Stimulated activated CD4-positive, alpha-beta T cell treated with anti-CD3 and anti-CD28 coated beads, Interleukin-15, amount 100 ng/mL, for 24 hours (primary cell): ENCODE measurements around the gene CUL2.
"Not testable (repeated sequence)": the region's sequence is repeated elsewhere in the genome, so short reads cannot be mapped to it uniquely, and the experiment has no call there.

Experiments used
- DNase-seq: peaks from one replicate; pipeline ENCODE4 v3.0.0-alpha.2; 2020

The CUL2 gene

DNA sequence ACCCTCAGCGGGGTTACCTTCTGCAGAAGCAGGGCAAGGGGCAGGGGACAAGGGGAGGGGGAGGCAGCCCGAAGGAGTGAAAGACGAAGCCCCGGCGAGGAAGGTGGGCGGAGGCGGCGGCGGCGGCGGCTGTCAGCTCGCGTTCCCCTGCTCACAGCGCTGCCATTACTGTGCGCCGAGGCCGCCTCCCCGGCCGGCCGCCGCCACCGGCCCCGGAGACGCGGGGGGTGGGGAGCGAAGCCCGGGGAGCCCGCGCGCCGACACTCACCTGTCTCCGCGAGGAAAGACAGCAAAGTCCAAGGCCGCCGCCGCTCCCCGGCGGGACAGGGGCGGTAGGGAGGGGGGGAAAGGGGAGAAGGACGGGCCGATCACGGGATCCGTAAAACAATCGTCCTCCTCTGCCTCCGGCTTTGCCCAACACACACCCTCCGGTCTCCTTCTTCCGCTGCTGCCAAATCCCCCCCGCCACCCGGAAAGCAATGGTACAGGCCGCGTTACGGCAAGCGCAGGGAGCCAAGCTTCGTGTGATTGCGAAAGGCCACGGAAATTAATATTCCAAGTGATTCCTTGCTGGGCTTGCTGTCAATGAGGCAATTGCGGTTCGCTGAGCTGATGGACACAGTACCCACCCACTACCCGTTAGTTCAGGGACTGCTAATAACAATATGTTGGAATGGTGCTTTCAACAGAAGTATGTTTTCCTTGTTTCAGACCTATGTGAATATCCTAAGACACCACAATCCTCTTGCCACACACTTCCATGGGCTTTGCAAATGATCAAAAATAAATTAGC is at the start of gene CUL2:
Gene CUL2, minus strand, starts transcription at position 180 of the 793 bp plus-strand sequence. CDS start 19,024 bp downstream, outside the sequence.
- peak; percentile 93 for DNase-seq

DNA sequence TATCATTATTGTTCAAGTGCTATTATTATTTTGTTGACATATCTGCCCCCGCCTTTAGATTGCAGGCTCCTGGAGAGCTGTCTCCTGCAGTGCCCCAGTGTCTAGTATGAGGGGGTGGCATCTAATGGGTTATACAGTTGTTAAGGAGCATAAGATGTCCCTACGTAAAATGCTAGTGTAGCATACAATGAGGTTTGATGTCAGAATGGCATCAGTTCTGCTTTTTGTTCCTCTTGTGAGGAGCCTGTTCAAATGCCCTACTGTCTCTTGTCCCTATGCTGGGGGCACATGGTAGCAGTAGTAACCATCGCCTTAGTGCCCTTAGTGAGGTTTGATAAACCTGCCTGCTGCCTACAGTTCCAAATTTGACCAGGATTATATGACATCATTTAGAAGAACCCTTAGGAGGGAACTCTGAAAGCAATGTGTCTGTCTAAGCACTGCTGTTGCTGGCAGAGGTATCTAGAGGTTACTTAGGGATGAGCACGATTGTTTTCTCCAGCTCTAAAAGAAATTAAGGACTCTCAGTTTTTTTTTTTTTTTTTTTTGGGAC is 46.2 kb upstream of the CUL2 start:
- no peak for DNase-seq

DNA sequence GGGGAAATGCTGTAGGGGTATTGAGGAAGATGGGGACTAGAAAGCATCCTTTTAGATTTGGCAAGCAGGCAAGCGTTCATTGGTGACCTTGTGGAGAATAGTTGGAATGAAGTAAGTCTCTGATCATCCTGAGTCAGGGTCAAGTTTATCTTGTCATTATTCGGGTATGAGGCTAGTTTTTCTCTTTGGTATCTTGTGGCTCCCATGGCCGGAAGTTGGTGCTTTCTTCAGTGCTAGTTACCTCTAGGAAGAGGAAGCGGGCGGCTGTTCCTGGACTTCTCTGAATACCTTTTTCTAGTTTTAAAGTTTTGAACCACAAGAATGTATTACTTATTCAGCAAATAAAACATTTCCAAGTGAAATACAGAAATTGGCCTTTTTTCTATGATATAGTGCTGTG is 45.7 kb upstream of the CUL2 start:
- peak; percentile 17 for DNase-seq

DNA sequence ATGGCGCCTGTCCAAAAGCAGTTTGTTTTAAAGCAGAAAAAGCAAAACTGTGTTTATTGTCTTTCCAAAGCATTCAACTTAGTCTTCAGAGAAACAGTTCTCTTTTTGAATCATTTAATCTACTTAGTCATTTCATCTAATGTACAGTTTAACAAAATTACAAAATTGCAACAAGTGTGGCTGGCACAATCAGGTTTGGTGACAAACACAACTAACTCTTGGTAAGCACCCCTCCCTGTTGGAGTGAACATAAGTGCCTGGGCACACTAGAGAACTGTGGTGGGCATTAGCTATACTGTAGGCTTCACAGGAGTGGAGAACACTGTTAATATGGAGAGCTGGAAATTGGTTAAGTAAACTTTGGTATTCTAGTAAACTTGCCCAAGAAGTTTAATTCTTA is 43.4 kb upstream of the CUL2 start:
- DNase-seq, result no peak

DNA sequence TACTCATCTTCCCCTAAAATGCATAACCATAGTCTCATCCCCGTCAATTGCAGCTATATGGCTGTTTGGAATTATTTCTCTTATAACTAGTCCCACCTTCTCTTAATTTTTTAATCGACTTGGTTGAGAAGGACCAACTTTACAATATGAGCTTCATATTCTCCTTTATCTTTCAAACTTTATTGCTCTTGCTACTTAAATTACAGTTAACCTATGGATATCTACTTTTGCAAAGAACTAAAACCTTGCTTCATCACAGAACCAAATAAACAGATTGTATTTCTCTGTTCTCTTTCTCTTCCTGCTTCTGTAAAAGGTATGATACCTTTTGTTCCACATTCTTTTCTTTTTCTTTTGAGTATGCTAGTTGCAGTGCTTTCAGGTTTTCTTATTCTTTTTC is 42.6 kb upstream of the CUL2 start:
- DNase-seq, result no peak

DNA sequence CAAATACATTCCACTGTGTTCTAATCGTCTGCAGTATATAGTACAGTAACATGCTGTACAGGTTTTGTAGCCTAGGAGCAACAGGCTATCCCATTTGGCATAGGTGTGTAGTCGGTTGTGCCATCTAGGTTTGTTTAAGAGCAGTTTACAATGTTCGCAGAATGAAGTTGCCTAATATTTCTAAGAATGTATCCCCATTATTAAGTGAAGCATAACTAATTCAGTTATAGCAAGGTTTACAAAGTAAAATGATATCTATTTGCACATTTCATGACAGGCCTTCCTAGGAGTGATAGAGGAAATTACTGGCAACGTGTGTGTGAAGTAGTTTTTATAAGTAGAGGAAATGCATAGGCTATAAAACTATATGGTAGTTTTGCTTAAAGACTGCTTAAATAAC is 40.5 kb upstream of the CUL2 start:
- no peak for DNase-seq

DNA sequence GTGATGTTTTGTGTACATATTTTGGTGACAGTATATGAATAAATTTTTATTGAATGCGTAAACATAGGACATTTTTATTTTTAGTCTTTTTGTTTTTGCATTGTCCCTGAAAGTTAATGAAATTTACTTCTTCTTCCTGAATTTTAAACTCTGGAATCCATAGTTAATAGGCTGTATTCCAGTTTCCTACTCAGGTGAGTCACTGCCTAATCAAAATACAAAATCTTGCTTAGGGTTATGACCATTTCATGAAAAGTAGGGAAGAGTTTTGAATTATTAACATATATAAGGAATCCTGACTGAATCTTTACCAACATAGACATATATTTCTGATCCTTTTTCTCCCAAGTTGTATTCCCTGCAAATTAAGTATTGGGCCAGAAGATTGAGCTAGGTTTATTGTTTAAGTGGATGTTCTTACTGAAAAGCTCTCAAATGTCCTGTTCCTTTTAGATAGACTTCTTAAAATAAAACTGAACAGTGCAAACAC is 39.1 kb upstream of the CUL2 start:
- DNase-seq, result no peak

DNA sequence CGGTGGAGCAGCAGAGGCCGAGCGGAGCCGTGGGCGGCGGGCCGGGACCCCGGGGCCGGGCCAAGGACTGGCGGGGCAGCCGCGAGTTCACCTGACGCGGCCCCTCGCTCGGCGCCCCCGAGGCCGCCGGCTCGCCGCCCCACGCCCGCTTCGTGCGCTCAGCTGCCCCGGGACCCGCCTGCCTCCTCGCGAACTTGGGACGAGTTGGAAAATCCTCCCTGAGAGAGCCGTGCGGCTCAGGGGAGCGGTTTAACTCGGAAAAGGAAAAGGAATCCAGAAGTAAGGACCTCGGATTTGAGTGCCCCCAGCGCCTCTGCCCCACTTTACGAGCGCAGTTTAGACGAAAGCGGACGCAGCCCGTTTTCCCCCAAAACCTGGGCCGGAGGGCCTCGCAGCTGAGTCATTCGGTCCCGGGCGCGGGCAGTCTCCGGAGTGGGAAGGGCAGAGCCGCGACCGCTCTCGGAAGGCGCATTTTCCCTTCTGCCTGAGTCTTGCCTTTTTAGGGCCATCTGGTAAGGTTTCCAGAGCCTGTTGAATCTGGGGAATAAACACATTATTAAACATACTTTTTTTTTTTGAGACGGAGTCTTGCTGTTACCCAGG is 37.2 kb upstream of the CUL2 start:
- peak; percentile 77 for DNase-seq

DNA sequence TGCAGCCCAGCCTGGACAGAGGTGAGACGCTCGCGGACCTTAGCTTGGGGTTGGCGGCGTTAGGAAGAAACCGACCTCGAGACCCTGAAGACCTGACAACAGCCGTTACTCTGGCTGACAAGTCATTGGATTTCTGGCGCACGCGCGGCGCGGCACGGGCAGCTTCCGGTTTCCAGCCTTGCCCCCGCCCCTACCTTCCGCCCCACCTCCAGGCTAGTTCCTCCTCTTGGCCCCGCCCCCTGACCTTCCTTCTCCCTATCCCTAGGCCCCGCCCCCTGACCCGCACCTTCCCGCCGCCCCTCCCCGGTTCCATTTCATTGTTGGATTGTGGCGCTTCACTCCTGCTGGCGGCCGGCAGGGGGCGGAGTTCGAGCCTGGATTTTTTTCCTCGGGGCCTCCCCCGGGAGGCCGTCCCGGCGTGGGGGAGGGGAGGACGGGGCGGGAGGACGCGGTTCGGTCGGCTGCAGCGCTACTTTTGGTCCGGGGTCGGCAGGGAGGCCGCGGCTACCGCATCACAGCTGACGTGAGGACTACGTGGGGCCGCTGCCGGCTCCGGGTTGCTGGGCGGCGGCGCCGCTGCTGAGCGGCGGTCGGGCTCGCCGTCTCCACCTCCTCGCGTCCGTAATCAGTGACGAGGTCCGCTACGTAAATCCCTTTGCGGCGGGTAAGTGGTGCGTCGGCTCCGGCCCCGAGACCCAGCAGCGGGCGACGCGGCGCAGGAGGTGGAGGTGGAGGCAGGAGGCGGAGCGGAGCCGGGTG is 36.6 kb upstream of the CUL2 start, which contains the start of gene CREM:
Gene CREM, plus strand, starts transcription at position 317 of the 759 bp plus-strand sequence. CDS start 10,990 bp downstream, outside the sequence.
- DNase-seq, result peak; percentile 100

DNA sequence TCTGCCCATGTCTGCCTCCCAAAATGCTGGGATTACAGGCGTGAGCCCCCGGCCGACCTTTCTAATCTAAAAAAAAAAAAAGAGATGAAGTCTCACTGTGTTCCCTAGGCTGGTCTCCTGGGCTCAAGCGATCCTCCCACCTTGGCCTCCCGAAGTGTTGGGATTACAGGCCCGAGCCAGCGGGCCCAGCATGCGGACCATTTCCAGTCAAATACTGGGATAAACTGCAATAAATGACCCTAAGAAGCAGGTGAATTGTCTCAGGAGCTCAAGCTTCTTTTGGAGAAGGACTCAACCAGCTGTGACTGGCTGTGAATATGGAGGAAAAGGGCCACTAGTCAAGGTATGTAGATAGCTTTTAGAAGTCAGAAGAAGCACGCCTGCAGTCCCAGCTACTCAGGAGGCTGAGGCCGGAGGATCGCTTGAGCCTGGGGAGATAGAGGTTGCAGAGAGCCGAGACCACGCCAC is 36.0 kb upstream of the CUL2 start:
- peak; percentile 7 for DNase-seq

DNA sequence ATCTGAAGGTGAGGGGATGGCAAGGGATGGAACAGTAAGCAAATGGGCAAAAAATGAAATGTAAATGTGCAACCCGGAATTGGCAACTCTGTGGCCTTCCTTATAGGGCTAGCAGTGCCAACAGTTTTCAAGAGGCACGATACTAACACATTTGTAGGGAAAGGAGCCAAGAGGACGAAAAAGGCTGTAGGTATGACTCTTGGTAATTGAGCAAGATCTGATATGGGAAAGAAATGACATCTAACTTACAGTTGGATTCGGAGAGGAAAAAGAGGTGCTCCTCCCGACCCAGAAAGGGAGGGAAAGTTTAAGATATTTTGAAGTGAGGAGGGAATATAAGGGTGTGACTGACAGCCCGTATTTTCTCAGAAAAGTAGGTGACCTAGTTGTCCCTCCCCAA is 34.4 kb upstream of the CUL2 start:
- no peak for DNase-seq

DNA sequence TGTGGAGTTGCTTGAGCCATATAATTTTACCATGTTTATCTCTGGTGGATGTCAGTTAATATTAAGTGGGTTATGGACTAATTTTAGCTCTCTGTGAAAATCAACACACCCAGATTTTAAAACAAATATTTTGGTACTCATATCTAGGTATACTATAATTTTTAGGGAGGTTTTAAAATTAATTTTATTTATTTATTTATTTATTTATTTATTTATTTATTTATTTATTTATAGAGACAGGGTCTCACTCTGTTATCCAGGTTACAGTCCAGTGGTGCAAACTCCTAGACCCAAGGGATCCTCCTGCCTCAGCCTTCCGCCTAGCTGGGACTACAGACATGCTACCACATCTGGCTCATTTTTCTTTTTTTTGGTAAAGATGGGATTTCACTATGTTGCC is 29.2 kb upstream of the CUL2 start:
- no peak for DNase-seq

DNA sequence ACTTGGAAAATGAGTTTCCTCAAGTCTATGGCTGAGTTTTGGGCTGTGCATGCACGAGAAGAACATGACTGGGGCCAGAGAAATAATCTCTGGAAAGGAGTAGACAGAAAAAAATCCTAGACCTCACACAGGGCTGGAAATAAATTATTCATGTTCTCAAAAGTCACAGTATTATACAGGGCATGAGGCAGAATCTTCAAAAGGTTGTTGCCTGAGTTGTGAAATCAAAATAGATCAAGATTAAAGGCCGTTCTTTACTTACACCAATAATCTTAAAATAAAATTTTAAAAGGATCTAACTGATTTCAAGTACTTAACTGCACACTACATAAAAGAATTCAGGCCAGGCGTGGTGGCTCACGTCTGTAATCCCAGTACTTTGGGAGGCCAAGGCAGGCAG is 22.4 kb upstream of the CUL2 start:
- DNase-seq, result no peak

DNA sequence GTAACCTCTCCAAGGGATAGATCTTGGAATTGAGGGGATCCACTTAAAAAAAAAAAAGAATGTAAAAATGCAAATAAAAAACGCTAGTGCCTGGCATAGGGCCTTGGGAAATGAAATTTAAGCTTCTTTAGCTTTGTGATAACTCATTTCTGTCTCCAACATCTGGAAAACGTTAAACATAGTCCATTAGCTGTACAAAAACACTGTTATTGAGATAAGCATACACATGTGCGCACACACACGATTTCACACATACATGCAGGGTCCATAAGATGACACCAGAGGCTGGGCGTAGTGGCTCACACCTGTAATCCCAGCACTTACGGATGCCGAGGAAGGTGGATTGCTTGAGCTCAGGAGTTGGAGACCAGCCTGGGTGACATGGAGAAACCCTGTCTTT is 13.7 kb upstream of the CUL2 start:
- DNase-seq, result no peak

DNA sequence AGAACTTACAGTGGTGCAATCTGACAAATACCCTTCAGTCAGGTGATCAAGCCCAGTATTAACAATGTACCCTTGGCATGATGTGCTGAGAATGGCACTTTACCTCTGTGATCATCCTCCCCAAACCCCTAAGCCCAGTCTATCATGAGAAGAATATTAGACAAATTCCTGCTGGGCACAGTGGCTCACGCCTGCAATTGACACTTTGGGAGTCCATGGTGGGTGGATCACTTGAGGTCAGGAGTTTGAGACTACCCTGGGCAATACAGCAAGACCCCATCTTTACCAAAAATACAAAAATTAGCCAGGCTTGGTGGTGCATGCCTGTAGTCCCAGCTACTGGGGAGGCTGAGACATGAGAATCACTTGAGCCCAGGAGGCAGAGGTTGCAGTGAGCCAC is 7.4 kb upstream of the CUL2 start:
- DNase-seq, result no peak

DNA sequence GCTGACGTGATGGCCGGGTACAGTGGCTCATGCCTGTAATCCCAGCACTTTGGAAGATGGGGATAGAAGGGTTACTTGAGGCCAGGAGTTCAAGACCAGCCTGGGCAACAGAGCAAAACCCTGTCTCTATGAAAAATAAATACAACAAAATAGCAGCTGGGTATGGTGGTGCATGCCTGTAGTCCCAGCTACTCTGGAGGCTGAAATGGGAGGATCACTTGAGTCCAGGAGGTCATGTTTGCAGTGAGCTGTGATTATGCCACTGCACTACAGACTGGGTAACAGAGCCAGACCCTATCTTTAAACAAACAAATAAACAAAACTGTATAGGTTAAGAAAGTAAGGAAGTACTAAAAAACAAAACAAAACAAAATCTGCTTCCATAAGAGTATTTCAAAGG is 6.2 kb upstream of the CUL2 start:
- DNase-seq, result no peak

DNA sequence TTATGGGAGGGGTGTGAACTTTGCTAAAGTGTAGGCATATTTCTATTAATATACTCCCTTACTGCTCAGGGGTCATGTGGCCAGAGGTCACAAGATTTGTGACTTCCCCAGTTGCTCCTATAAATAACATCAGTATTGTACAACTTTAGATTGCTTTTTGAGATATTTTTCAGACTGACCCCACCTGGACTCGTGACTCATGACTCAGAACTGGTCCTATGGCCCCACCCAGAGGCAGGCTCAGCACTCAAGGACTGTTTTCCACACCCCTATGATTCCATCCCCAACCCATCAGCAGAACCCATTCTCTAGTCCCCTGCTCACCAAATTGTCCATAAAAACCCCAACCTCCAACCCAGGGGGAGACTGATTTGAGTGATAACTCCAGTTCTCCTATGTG is 2.7 kb upstream of the CUL2 start:
- no peak for DNase-seq

DNA sequence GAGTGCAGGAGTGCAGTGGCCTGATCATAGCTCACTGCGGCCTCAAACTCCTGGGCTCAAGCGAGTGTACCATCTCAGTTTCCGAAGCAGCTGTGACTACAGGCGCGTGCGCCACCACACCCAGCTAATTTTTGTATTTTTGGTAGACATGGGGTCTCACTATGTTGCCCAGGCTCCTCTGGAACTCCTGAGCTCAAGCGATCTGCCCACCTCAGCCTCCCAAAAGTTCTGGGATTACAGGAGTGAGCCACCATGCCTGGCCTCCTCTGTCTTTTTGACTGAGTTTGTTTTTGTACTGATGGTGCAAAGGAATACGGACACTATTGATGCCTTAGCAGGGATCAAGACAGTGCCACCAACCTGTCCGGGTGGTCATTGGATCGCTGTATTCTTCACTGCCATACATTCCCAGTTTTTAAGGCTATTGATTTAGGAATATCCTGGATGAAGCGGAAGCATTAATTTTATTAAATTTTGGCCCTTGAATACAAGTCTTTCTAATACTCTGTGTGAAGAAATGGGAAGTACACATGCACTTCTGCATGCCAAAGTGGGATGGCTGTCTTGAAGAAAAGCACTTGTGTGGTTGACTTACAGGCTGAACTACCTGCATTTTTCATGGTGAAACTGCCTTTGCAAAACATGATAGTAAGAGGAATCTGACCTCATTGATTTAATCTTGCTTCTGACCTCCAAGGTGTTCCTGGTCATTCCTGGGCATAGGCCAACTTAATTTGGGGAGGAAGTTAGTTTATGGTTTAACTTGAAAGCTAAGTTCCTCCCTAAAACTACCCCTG is 2.1 kb upstream of the CUL2 start:
- no peak for DNase-seq

DNA sequence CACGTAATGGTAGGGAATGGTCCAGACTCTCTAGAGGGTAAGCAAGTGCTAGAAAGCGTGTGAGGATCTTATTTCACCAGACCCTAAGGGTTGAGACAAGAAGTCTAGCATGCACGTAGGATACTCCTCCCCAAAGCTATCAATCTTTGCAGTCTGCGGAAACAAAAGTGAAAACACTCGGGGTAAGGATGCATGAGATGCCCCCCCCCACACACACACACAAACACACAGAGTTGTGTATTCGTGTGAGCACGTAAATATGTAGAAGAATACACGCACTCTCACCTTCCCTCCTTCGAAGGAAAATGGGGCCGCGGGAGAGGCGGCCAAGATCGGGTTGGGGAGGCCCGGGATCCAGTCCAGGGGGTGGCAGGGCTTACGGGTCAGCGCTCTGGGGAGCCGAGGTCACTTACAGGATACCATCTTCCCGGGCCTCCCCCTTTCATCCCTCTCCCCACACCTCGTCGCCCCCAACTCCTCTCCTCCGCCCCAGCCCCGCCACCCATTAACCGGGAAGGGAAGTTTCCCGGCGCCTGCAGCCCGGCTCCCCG is 455 bp downstream of the CUL2 start:
- DNase-seq, result no peak

DNA sequence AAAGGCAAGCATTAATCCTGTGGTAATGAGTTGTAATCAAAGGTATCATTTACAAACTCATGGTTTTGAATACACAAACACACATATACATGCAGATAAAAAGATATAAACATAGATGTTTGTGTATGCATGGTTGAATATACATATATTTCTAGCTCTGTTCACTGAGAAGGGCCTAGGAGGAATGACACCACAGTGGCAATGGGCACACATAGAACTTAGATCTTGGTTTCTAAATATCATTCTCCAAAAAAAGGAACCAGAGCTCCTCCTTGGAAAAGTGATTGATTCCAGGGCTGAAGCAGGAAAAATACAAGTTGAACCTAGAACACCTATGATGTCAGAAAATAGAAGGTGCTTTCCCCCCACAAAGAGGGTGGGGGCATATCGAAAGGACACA is 6.9 kb downstream of the CUL2 start:
- DNase-seq, result no peak

DNA sequence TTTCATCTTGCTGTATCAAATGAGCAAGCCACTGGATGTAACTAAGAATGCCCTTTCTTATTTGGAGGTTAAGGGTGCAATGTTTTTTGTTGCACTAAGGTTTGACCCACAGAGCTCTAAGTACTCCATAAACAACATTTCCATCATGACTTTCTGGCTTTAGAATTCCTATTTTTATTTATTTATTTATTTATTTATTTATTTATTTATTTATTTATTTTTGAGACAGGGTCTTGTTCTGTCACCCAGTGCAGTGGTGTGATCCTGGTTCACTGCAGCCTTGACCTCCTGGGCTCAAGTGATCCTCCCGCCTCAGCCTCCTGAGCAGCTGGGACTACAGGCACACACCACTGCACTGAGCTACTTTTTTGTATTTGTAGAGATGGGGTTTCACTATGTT is 9.9 kb downstream of the CUL2 start:
- DNase-seq, result not testable (repeated sequence)

DNA sequence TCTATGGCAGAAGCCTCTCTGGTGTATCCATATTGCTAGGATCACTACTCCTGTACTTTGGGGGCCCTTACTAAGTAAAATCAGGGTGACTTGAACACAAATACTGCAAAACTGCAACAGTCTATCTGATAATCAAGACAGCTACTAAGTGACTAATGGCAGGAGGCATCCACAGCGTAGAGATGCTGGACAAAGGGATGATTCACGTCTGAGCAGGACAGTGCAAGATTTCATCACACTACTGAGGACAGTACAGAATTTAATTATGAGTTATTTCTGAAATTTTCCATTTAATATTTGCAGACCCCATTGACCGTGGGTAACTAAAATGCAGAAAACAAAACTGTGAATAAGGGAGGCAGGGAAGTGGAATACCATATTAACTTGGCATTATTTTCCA is 10.4 kb downstream of the CUL2 start:
- no peak for DNase-seq
